IMR-90 (cell line): ENCODE data around the gene PKHD1. TPM values are rescaled to one million over a fixed set of nuclear protein-coding genes. Genes with fewer than 3 reads are reported as not detected.

Source experiments
- ATAC-seq: fragments of 200-7000 bp; cut with Tn5 transposase; 2 replicates; pipeline ENCODE4 v1.9.1; 2020; ENCODE audit warnings: low read depth, mild to moderate bottlenecking, moderate library complexity
- BruUV-seq: library from RNA; stranded (reverse); fragments of 400-500 nt; replicated peaks from 2 replicates; lab custom pipeline; 2021; lab: Mats Ljungman, UMichigan
- CTCF ChIA-PET: fragments of 300-600 bp; formaldehyde crosslinking; extraction: SDS; loops from one replicate; lab custom pipeline; 2021; ENCODE audit warnings: antibody characterized with exemption; lab: Yijun Ruan, JAX
- POLR2A ChIA-PET: fragments of 300-600 bp; sonication (Branson Sonifier 250); formaldehyde crosslinking; loops from one replicate; lab custom pipeline; 2022; ENCODE audit warnings: antibody characterized with exemption; ENCODE audit not compliant: unreplicated experiment; lab: Charles Lee
- DNase-seq: peaks from one replicate; pipeline ENCODE4 v3.0.0; 2013
- H2AFZ ChIP-seq: replicated peaks from 2 replicates; pipeline ENCODE3; 2013; ENCODE audit warnings: low read length, mild to moderate bottlenecking; ENCODE audit not compliant: poor library complexity
- H2AK5ac ChIP-seq: 2 replicates; pipeline ENCODE4 v1.6.1; 2013; ENCODE audit warnings: low read depth, low read length, inconsistent platforms
- H2AK9ac ChIP-seq: replicated peaks from 2 replicates; pipeline ENCODE3; 2013; ENCODE audit warnings: mild to moderate bottlenecking, low read depth, low read length, moderate library complexity; ENCODE audit not compliant: poor library complexity
- H2BK120ac ChIP-seq: 2 replicates; pipeline ENCODE4 v1.6.1; 2013; ENCODE audit warnings: low read depth, low read length, inconsistent platforms
- H2BK15ac ChIP-seq: 3 replicates; pipeline ENCODE4 v1.6.1; 2013; ENCODE audit warnings: low read depth, low read length, inconsistent platforms
- H2BK20ac ChIP-seq: 2 replicates; pipeline ENCODE4 v1.6.1; 2013; ENCODE audit warnings: low read depth, mild to moderate bottlenecking, inconsistent platforms, low read length, moderate library complexity
- H2BK5ac ChIP-seq: 2 replicates; pipeline ENCODE4 v1.6.1; 2013; ENCODE audit warnings: mild to moderate bottlenecking, low read depth, low read length, inconsistent platforms; ENCODE audit not compliant: poor library complexity, severe bottlenecking
- H3K14ac ChIP-seq: replicated peaks from 2 replicates; pipeline ENCODE4 v1.6.1; 2013; ENCODE audit warnings: low read depth, low read length, inconsistent platforms
- H3K18ac ChIP-seq: 2 replicates; pipeline ENCODE4 v1.6.1; 2013; ENCODE audit warnings: low read depth, low read length, control low read depth
- H3K23ac ChIP-seq: 2 replicates; pipeline ENCODE4 v1.6.1; 2013; ENCODE audit warnings: low read depth, low read length, inconsistent platforms
- H3K27ac ChIP-seq: 2 replicates; pipeline ENCODE4 v1.5.1; 2013; ENCODE audit warnings: mild to moderate bottlenecking, control low read depth, low read length; ENCODE audit not compliant: insufficient read depth
- H3K27me3 ChIP-seq: 2 replicates; pipeline ENCODE4 v1.6.1; 2013; ENCODE audit warnings: low read length; ENCODE audit not compliant: control insufficient read depth, insufficient read depth
- H3K36me3 ChIP-seq: 2 replicates; pipeline ENCODE4 v1.6.1; 2013; ENCODE audit warnings: low read length, mixed read lengths; ENCODE audit not compliant: control insufficient read depth, insufficient read depth
- H3K4ac ChIP-seq: 2 replicates; pipeline ENCODE4 v1.6.1; 2013; ENCODE audit warnings: low read depth, low read length, inconsistent platforms
- H3K4me1 ChIP-seq: 2 replicates; pipeline ENCODE4 v1.6.1; 2013; ENCODE audit warnings: low read length, mixed read lengths; ENCODE audit not compliant: control insufficient read depth, insufficient read depth
- H3K4me2 ChIP-seq: 2 replicates; pipeline ENCODE4 v1.6.1; 2013; ENCODE audit warnings: low read depth, mild to moderate bottlenecking, control low read depth, low read length, moderate library complexity
- H3K4me3 ChIP-seq: 2 replicates; pipeline ENCODE4 v1.5.1; 2013; ENCODE audit warnings: low read depth, mild to moderate bottlenecking, control low read depth, low read length, moderate library complexity; ENCODE audit not compliant: insufficient read depth
- H3K56ac ChIP-seq: 2 replicates; pipeline ENCODE4 v1.6.1; 2013; ENCODE audit warnings: low read length, inconsistent platforms; ENCODE audit not compliant: insufficient read depth; ENCODE audit errors: extremely low read depth
- H3K79me1 ChIP-seq, 2 experiments: 2 replicates each; pipeline ENCODE4 v1.6.1; 2013; ENCODE audit warnings: low read length in 2 of 2, inconsistent platforms in 1 of 2, low read depth in 1 of 2
- H3K9ac ChIP-seq: 2 replicates; pipeline ENCODE4 v1.6.1; 2013; ENCODE audit warnings: low read depth, low read length, control low read depth
- H3K9me1 ChIP-seq: 2 replicates; pipeline ENCODE4 v1.6.1; 2013; ENCODE audit warnings: low read length, inconsistent platforms; ENCODE audit not compliant: insufficient read depth
- H3K9me3 ChIP-seq: 2 replicates; pipeline ENCODE4 v1.6.1; 2013; ENCODE audit warnings: low read length; ENCODE audit not compliant: control insufficient read depth, insufficient read depth
- H4K20me1 ChIP-seq: 2 replicates; pipeline ENCODE4 v1.6.1; 2013; ENCODE audit warnings: low read length, inconsistent platforms; ENCODE audit not compliant: insufficient read depth
- H4K5ac ChIP-seq: 2 replicates; pipeline ENCODE4 v1.6.1; 2013; ENCODE audit warnings: mild to moderate bottlenecking, low read depth, low read length, control low read depth
- H4K8ac ChIP-seq, 2 experiments: 2 replicates each; pipeline ENCODE4 v1.6.1; 2013; ENCODE audit warnings: low read depth in 2 of 2, low read length in 2 of 2, control low read depth in 1 of 2, inconsistent platforms in 1 of 2
- H4K91ac ChIP-seq: 2 replicates; pipeline ENCODE4 v1.6.1; 2013; ENCODE audit warnings: low read depth, low read length, inconsistent platforms; ENCODE audit not compliant: insufficient read depth
- CEBPB ChIP-seq: IDR thresholded peaks from 2 replicates; pipeline ENCODE4 v1.6.1; 2012; ENCODE audit warnings: low read depth, low read length, improper control_type of control experiment
- CTCF ChIP-seq: conservative IDR thresholded peaks from 2 replicates; pipeline ENCODE4 v1.5.1; 2012; ENCODE audit warnings: mild to moderate bottlenecking, low read depth, low read length, improper control_type of control experiment
- MAFK ChIP-seq: IDR thresholded peaks from 2 replicates; pipeline ENCODE4 v1.6.1; 2012; ENCODE audit warnings: low read depth, low read length, improper control_type of control experiment
- POLR2A ChIP-seq: IDR thresholded peaks from 2 replicates; pipeline ENCODE4 v1.6.1; 2012; ENCODE audit warnings: mild to moderate bottlenecking, low read depth, low read length
- RAD21 ChIP-seq: IDR thresholded peaks from 2 replicates; pipeline ENCODE4 v1.6.1; 2012; ENCODE audit warnings: low read length, improper control_type of control experiment
- SMC3 ChIP-seq: fragments of 150-350 bp; IDR thresholded peaks from 2 replicates; pipeline ENCODE4 v1.6.1; 2016; ENCODE audit warnings: low read depth, mild to moderate bottlenecking, antibody characterized with exemption, low read length, moderate library complexity
- USF2 ChIP-seq: fragments of 150-350 bp; IDR thresholded peaks from 2 replicates; pipeline ENCODE4 v1.6.1; 2017; ENCODE audit warnings: mild to moderate bottlenecking, antibody characterized with exemption, low read length, low read depth
- WGBS, 2 experiments: methylation state at CpG; one replicate each; pipeline versions ENCODE4 v1.1.5 to v1.1.7; 2013; ENCODE audit warnings: missing lambda C conversion rate in 2 of 2; ENCODE audit not compliant: insufficient read length in 1 of 2; ENCODE audit errors: extremely low coverage in 2 of 2; 5-methylcytosine and 5-hydroxymethylcytosine counted together
- dilution Hi-C: fragments of 300-500 bp; cut with HindIII; formaldehyde crosslinking; loops from one replicate; pipeline ENCODE4 v1.14.3; 2018; ENCODE audit warnings: low sequenced_read_pairs; ENCODE audit not compliant: unreplicated experiment
- in situ Hi-C: fragments of 300-500 bp; cut with MboI; formaldehyde crosslinking; loops from 3 replicates; pipeline ENCODE4 v1.14.3; 2019; ENCODE audit warnings: low sequenced_read_pairs, inconsistent platforms, mixed read lengths
- intact Hi-C: fragments of 100-400 bp; cut with micrococcal nuclease; formaldehyde crosslinking; loops from 2 replicates; pipeline ENCODE4 v1.10.0; 2022
- polyA plus RNA-seq, 3 experiments: library from polyadenylated mRNA; depleted of rRNA; stranded (reverse); fragments of >200 nt; gene quantifications; 2 replicates each; pipeline ENCODE4 v1.2.3, GENCODE V29; 2012; ENCODE audit warnings: low replicate concordance in 1 of 3
- total RNA-seq: library from RNA; depleted of rRNA; stranded (reverse); fragments of >200 nt; gene quantifications from 2 replicates; pipeline ENCODE4 v1.2.3, GENCODE V29; 2012

The PKHD1 gene
- total and polyA plus RNA-seq, 2 of the 4 experiments (the other 2 are of a cell fraction) = not detected

DNA sequence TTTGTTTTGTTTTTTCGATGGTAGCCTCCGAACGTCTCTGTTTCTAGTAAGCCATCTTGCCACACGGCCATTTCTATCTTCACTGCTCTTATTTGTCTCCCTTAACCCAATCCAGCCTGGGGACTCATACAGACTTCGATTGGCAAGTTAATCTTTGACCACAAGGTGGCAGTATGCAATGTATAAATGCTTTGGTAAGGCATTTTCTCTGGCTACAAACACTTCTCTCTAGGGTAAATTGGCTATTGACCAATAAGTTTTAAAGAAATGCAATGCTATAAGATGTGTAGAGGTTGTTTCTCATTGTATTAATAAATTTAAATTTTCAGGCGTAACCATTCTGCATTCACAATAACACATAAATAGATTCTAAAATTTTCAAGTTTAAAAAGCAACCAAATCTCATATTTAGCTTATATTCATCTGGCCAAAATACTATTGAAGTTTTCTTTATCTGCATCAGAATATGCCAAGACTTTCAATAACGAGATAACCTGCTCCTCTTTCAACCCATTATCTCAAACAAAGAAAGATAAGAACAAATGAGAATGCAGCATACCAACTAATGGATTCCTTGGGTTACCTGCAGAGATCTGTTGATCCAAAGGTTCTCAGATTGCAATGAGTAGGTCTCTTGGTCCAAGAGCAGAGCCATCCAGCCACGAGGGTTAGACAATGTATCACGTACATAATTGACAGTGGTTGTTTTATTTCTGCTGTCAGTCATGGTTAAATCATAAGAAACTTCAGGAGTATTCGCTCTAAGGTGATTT, 231.9 kb downstream of the PKHD1 start:
- H2AK9ac ChIP-seq = no peak overlapping the region
- H3K18ac ChIP-seq = no peak overlapping the region
- no peaks in the 10 kb centered on the region for H3K79me1 ChIP-seq
- dilution Hi-C loops (no loop called here), in situ Hi-C loops (loop anchor here (10.0 kb wide), 1 partner anchor 159 kb away; no protein-coding TSS in a partner anchor), intact Hi-C loops (loop anchor here (1.0 to 10.0 kb wide), 3 partner anchors 104 to 1041 kb away; partner anchors contain the start of gene TFAP2B)
- ATAC-seq (peak; percentile 54; the same call in 1 of the 2 replicates), DNase-seq (peak; percentile 67)
- no CpG with 5 or more reads among the region's 10 CpGs for WGBS, 2 experiments
- H3K9me3 ChIP-seq = no peaks in the 10 kb centered on the region
- CTCF ChIA-PET = interaction anchor here (1.0 kb wide), 1 partner anchor 9 kb away, joined by 3 read pairs; no protein-coding TSS in a partner anchor
- H4K20me1 ChIP-seq = no peaks in the 10 kb centered on the region
- H4K5ac ChIP-seq = no peak overlapping the region
- POLR2A ChIA-PET = no interaction called here
- H2BK20ac ChIP-seq = no peak overlapping the region
- H3K56ac ChIP-seq = no peak overlapping the region
- no peak overlapping the region for H3K23ac ChIP-seq
- H3K4ac ChIP-seq = no peak overlapping the region
- H3K14ac ChIP-seq = no peak overlapping the region
- H2BK15ac ChIP-seq = no peak overlapping the region
- no peak overlapping the region for H3K9ac ChIP-seq
- no peak overlapping the region for H3K4me3 ChIP-seq
- no peaks in the 10 kb centered on the region for H3K27me3 ChIP-seq
- TF ChIP-seq MAFK (peak; percentile 63), USF2 (no peak), CTCF (peak; percentile 61), RAD21 (peak; percentile 40), CEBPB (no peak), POLR2A (no peak), SMC3 (peak; percentile 56)
- no peak overlapping the region for H2BK120ac ChIP-seq
- no peaks in the 10 kb centered on the region for H3K4me1 ChIP-seq
- no peaks in the 10 kb centered on the region for H3K36me3 ChIP-seq
- BruUV-seq = no TSS peak
- no peak overlapping the region for H4K91ac ChIP-seq
- no peak overlapping the region for H2AK5ac ChIP-seq
- H2AFZ ChIP-seq = no peak overlapping the region
- H2BK5ac ChIP-seq = no peak overlapping the region
- H4K8ac ChIP-seq = no peak overlapping the region
- no peak overlapping the region for H3K4me2 ChIP-seq
- no peaks in the 10 kb centered on the region for H3K9me1 ChIP-seq
- H3K27ac ChIP-seq = no peak overlapping the region
